Stimulated activated CD8-positive, alpha-beta memory T cell treated with anti-CD3 and anti-CD28 coated beads, Interleukin-15, amount 100 ng/mL, for 4 hours (primary cell): ENCODE data around the gene MAP2K5.

Source experiments
- DNase-seq, 2 donors: peaks; one replicate each; pipeline ENCODE4 v3.0.0-alpha.2; 2020; ENCODE audit warnings: low read depth in 2 of 2

The MAP2K5 gene

DNA sequence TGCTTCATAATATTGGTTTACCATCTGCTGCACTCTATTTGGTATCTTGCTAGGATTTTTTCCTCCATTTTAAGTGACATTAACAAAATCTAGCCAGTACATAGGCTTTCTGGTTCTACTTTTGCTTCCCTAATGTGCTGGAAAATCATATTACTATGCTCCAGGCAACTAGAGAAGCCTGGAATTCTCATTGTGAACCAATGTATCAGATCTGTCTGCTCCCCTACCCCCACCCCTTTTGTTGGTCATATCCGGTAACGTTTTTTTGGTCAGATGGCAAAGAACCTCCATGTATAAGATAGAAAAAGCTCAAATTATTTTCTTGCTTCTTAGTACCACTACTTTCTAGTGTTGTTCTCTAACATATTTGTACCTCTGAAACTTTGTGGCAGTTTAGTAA is 17.1 kb downstream of the MAP2K5 start:
- DNase-seq = no peak

DNA sequence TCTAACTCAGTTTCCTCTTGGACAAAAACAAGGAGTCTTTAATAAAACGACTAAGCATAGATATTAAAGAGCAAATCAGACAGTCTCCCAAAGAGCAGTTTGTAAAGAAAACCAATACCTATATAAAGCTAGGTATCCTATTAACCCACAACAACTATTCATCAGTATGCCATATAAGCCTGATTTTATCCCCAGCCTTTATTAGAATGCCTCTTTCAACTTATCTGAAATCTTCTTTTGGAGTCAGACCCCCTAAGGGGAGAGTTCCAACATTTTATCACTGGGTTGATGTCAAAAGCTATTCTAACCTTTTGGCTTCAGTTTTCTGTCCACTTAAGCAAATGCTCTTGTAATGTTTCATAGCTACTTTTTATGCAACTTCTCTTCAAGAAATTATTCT is 17.8 kb downstream of the MAP2K5 start:
- no peak for DNase-seq

DNA sequence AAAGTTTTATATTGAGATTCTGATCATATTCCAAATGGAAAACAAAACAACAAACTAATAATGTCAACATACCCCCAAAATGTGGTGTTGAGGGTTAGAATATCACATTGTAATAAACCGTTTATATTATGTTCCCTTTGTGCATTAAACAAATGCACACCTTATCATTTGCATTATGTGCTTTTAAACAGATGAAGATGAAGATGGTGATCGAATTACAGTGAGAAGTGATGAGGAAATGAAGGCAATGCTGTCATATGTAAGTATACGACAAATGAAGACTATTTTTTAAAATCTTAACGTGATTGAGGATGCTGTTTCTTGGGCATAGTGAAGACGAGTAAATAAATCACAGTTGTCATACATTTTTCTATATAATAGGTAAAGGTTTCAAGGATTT is 20.6 kb downstream of the MAP2K5 start:
- no peak for DNase-seq

- DNase-seq = no peak
These were observed 21.8 kb downstream of the MAP2K5 start for GRCh38 chr15:67564021-67564967.

DNA sequence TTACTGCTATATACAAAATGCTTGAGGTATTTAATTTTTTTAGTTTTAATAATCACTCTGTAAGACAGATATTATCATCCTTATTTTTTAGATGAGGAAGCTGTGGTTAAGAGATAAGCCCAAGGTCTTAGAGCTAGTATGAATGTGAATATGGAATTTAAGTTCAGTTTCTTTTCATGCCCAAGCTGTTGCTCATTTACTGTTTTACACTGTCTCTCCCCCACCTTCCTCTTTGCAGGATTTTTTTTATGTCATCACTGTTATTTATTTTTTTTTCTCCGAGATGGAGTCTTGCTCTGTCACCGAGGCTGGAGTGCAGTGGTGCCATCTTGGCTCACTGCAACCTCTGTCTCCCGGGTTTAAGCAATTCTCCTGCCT is 22.5 kb downstream of the MAP2K5 start:
- no peak for DNase-seq

DNA sequence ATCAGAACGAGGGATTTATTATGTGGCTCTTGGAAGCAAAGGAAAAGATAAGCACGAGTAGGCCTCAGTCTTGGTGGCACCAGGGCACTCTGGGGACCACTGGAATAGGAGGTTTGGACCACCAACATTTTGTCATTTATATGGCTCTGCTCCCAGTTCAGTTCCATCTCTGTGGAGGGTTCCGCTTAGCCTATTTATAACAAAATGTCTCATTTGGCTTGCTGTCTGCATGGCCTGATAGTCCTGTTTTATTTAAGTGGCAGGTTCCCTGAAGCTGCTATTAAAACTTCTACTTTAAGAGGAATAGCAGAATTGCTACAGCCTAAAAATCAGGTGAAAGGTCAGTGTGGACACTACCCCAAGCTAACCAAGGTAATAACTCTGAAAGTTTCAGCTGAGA is 27.2 kb downstream of the MAP2K5 start:
- DNase-seq = no peak

GRCh38 chr15:67570875-67571647 is 28.6 kb downstream of the MAP2K5 start:
- DNase-seq = no peak

DNA sequence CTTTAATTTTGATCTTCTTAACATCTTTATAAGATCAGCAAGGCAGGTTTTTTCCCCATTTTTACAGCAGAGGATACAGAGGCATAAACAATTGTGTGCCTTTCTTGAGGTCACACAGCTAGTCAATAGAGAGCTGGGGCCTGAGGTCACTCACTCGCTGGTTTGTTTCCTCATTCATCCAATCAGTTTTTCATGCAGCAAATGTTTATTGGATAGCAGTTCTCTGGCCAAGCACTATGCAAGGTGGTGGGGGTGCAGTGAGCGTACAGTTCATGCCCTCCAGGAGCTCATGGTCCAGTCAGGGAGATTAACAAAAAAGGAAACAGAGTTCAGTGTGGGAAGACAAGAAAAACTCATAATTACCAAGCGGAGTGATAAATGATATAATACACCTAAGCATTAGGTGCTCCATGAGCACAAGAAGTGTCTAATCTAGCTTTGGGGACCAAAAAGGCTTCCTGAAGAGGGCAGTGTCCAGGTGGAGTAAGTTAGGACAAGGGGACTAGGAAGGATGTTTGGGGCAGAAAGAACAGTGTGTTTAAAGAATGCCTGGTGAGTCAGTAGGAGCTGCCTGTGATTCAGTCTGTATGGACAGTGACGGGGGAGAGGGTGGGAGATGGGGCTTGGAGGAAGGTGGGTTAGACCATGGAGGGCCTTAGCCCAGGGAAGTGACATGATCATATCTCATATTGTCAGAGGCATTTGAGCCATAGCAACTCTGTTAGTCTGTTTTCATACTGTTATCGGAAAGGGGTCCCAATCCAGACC is 29.3 kb downstream of the MAP2K5 start:
- DNase-seq = no peak

- DNase-seq = no peak
These were observed 30.7 kb downstream of the MAP2K5 start for GRCh38 chr15:67573194-67573593.

DNA sequence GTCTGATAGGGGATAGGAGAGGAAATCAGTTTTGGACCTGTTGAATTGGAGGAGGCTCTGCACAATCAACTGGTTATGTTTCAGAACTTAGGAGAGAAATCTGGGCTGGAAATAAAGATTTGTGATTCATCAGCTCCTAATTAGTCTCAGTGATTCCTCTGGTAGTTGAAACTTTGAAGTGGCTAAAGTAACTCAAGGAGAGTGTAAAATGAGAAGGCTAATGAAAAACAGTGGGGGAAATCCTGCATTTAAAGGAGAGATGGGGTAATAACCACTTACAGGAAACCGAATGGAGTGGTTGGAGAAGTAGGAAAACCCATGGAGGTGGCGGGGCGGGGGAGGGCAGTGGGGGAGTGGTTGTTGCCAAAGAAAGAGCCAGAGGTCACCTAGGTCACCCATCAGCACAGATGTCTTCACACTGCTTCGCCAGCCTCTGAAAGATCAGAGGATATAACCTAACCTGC is 32.6 kb downstream of the MAP2K5 start:
- no peak for DNase-seq

GRCh38 chr15:67578020-67578600 is 35.6 kb downstream of the MAP2K5 start:
- DNase-seq = no peak

DNA sequence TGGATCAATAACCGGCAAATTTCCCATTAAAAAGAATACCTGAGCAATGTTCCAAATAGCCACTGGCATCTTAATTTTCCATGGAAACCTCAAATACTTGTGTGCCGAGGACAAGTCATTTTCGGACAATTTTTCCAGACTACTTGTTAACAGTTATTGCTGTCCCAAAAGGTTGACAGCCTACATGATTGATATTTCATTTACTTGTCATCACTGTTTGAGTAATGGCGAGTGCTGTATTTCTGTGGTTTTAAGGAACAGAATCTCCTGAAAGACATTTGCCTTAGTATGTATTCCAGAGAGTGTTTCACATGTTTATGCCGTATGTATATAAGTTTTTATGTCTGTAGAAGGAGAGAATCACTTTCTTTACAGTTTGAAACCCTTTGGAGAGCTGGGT is 36.7 kb downstream of the MAP2K5 start:
- no peak for DNase-seq

DNA sequence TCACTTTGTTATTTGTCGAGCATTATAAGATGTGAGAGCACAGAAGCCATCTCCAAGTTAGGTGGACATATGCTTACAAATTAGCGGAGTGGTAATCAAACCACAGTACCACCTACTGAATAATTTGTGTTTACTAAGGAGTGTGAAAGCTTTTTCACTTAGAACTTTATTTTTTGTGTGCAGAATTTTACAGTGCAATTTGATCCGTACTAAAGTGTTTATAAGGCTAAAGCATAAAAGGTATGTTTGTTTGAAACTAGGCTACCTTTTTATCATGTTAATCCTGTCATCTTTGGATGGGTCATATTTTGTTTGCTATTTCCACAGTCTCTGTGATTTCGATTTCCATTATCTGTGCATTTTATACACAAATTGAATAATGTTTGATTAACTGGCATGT is 37.5 kb downstream of the MAP2K5 start:
- no peak for DNase-seq

GRCh38 chr15:67584157-67584556 is 41.7 kb downstream of the MAP2K5 start:
- no peak for DNase-seq

DNA sequence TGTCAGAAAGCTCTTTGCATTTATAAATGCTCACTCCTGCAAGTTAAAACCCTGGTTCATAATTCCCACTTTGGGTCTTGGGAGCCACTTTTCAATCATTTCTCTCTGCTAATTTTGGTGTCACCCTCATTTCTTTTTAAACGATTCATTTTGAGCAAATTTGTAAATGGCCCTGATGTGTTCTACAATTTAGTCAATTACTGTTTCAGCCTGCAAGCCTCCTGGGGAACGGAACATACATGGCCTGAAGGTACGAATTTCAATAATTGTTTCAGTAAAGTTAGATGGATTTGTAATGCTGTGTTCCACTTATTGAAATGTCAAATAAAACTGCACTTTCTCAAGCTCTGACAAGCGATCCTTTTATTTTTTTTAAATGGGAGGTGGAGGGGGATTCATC is 43.2 kb downstream of the MAP2K5 start:
- no peak for DNase-seq

- DNase-seq = no peak
These were observed 44.8 kb downstream of the MAP2K5 start for GRCh38 chr15:67587331-67587730.

DNA sequence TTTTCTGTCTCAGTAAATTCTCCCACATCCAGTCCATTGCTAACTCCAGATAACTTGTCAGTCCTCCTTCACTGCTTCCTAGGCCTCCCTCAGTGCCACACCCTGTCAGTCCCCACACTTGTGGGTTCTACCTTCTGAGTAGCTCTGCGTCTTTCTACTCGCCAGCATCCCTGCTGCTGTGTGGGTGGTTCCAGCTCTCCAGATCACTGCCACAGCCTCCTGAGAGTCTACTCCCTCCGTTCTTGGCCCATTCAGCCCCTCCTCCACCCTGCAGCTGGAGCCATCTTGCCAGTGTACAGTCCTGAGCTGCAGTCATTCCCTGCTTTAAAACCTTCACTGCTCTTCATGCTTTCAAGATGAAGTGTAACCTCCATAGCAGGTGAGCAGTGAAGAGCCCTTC is 45.3 kb downstream of the MAP2K5 start:
- DNase-seq = no peak

DNA sequence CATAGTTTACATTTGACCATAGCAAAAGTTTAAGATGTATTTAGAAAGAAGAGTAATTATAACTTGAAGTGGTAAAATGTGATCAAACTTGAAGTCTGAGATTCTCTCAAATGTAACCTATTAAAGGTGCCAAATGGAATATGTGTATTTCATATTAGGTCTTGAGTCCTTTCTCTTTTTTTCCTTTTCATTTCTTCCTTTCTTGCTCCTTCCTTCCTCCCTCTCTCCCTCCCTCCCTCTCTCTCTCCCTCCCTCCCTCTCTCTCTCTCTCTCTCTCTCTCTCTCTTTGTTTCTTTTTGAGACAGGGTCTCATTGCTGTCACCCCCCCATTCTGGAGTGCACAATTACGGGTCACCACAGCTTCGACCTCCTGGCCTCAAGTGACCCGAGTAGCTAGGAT is 47.7 kb downstream of the MAP2K5 start:
- no peak for DNase-seq

- DNase-seq = no peak
These were observed 49.7 kb downstream of the MAP2K5 start for GRCh38 chr15:67592245-67592644.

GRCh38 chr15:67593562-67593961 is 51.1 kb downstream of the MAP2K5 start:
- no peak for DNase-seq

- DNase-seq = no peak
These were observed 52.3 kb downstream of the MAP2K5 start for GRCh38 chr15:67594770-67595169.

- no peak for DNase-seq
These were observed 53.1 kb downstream of the MAP2K5 start for GRCh38 chr15:67595572-67595971.
